ENCODE results near the gene WDR47. TPM values are rescaled to one million over a fixed set of nuclear protein-coding genes. Genes with fewer than 3 reads are reported as not detected.
"Not testable (repeated sequence)": the region's sequence is repeated elsewhere in the genome, so short reads cannot be mapped to it uniquely, and the experiment has no call there.

Gene WDR47
- total and polyA plus RNA-seq, 5 donors, result 5.2 to 19.0 (median 15.5) TPM

DNA sequence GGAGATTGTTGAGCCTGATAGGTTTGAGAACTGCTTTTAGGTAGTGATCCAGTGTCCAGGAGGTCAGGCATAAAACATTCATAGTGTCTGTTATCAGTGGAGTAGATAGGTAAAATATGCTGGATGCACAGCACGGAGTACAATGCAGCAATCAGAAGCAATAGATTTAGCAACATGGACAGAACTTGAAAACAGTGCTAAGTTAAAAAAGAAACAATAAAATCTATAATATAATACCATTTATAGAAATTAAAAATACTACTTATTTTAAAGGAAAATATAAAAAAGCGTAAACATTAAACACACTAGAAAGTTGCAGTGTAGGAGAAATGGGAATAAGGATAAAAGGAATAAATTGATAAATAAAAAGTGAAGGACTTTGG is 37.3 kb upstream of the WDR47 start:
- Histone ChIP-seq H3K27me3 (ENCODE audit: control insufficient read depth, insufficient read depth) (no peaks in the 10 kb centered on the region), H3K4me3 (ENCODE audit: low read length) (no peak overlapping the region), H3K9me3 (ENCODE audit: control insufficient read depth, low read length) (no peaks in the 10 kb centered on the region), H3K4me1 (ENCODE audit: control insufficient read depth, insufficient read depth, low read length) (no peaks in the 10 kb centered on the region), H3K27ac (ENCODE audit: low read length) (no peak overlapping the region)
- DNase-seq (no peak), ATAC-seq (no peak)
- intact Hi-C loops (cut with DNase I), result no loop called here
- 93% methylated on average over 2 of the region's 2 CpGs for WGBS

DNA sequence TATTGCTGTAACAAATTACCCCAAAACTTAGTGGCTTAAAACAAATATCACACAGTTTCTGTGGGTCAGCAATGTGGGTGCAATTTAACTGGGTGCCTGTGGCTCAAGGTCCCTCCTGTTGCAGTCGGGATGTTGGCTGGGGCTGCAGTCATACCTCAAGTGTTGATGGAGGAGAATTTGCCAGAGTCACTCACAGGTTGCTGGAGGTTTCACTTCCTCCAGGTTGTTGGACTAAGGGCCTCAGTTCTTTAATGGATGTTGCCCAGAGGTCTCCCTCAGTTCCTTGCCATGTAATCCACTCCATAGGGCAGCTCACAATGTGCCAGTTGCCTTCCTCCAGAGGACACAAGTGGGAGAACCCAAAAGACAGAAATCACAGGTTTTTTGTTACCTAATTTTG is 36.4 kb upstream of the WDR47 start:
- H3K27me3 ChIP-seq (ENCODE audit: control insufficient read depth, insufficient read depth), result no peaks in the 10 kb centered on the region
- no peak for ATAC-seq
- no peaks in the 10 kb centered on the region for H3K9me3 ChIP-seq (ENCODE audit: control insufficient read depth, low read length)
- no peak for DNase-seq
- no peaks in the 10 kb centered on the region for H3K4me1 ChIP-seq (ENCODE audit: control insufficient read depth, insufficient read depth, low read length)
- no peak overlapping the region for H3K27ac ChIP-seq (ENCODE audit: low read length)
- WGBS, result 85% methylated on average over 1 of the region's 1 CpG
- intact Hi-C loops (cut with DNase I), result no loop called here
- H3K4me3 ChIP-seq (ENCODE audit: low read length), result no peak overlapping the region

DNA sequence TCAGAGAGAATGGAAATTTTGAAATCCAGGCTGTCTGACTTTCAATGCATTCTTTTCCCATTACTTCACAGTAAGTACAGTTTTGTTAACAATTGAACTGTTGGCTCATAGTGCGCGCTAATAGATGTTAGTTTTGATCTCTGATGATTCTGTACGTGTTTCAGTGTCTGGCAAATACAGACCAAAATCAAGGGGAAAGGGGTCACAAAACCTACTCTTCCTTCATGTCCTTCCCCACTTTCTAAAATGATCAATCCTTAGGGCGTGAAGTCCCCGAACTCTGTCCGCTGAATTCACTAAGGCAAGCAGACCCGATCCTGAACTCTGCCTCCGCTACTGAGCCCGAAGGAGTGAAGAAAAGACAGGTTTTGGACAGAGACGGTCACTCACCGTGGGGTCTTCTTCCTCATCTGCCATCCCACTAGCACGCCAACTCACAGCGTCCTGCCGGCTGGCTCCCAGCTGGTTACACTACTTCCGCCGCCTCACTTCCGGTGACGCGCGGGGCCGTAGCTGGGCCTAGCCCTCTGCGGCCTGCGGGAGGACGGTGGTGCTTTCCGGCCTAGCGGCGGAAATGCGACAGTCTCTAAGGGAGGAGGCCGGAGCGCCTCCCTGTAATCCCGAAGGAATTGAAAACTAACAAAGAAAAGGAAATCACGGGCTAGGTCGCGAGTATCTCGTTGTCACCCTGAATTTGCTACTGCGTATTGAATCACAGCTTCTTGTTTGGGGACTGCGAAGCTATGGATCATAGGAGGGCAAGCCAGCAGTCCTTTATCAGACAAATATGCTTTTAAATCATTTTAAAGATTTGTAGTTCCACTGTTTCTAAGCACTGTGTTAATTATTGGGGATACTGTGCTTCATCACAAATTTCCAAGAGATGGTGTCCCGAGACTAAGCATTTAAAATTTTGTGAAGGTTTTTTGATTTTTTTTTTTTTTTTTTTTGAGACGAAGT is 33.9 kb upstream of the WDR47 start, which contains the start of gene TAF13:
Gene TAF13, minus strand, starts transcription at position 473 of the 960 bp plus-strand sequence. Its CDS starts 56 bp downstream, at position 417.
- Histone ChIP-seq H3K4me3 (ENCODE audit: low read length) (peak within 1 kb of the TSS; percentile 99), H3K27ac (ENCODE audit: low read length) (peak within 1 kb of the TSS; percentile 99), H3K4me1 (ENCODE audit: control insufficient read depth, insufficient read depth, low read length) (no peaks in the 10 kb centered on the region), H3K9me3 (ENCODE audit: control insufficient read depth, low read length) (no peaks in the 10 kb centered on the region), H3K27me3 (ENCODE audit: control insufficient read depth, insufficient read depth) (no peaks in the 10 kb centered on the region)
- DNase-seq (peak; percentile 97 to 98 (median 98)), ATAC-seq (peak; percentile 99)
- intact Hi-C loops (cut with DNase I), result no loop called here
- 4% methylated on average over 39 of the region's 39 CpGs for WGBS

DNA sequence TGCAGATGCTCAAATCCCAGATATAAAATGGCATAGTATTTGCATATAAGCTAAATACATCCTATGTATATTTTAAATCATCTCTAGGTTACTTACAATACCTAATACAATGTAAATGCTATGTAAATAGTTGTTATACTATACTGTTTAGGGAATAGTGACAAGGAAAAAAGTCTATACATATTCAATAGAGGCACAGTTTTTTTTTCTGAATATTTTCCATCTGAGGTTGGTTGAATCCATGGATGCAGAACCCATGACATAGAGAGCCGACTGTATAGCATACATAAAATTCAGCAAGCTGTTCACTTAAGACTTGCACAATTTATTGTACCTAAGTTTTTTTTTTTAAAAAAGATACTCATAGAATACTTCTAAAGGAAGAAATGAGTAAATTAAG is 27.4 kb upstream of the WDR47 start:
- no peaks in the 10 kb centered on the region for H3K4me1 ChIP-seq (ENCODE audit: control insufficient read depth, insufficient read depth, low read length)
- no peak overlapping the region for H3K27ac ChIP-seq (ENCODE audit: low read length)
- WGBS, result 77% methylated on average over 1 of the region's 1 CpG
- DNase-seq, result no peak
- H3K9me3 ChIP-seq (ENCODE audit: control insufficient read depth, low read length), result no peaks in the 10 kb centered on the region
- intact Hi-C loops (cut with DNase I), result no loop called here
- no peak overlapping the region for H3K4me3 ChIP-seq (ENCODE audit: low read length)
- no peak for ATAC-seq
- H3K27me3 ChIP-seq (ENCODE audit: control insufficient read depth, insufficient read depth), result no peaks in the 10 kb centered on the region

DNA sequence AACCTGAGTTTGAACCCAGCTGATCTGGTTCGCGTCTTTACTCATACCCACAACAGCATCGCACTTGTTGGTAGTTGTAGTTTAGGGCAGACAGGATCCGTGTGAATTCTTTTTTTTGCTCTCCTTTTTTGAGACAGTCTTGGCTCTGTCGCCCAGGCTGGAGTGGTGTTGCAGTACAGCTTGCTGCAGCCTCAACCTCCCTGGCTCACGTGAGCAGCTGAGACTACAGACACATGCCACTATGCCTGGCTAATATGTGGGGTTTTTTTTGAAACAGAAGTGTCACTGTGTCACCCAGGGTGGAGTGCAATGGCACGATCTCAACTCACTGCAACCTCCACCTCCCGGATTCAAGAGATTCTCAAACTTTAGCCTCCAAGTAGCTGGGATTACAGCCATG is 26.0 kb upstream of the WDR47 start:
- intact Hi-C loops (cut with DNase I), result no loop called here
- Histone ChIP-seq H3K27ac (ENCODE audit: low read length) (no peak overlapping the region), H3K4me3 (ENCODE audit: low read length) (no peak overlapping the region), H3K9me3 (ENCODE audit: control insufficient read depth, low read length) (no peaks in the 10 kb centered on the region), H3K4me1 (ENCODE audit: control insufficient read depth, insufficient read depth, low read length) (no peaks in the 10 kb centered on the region), H3K27me3 (ENCODE audit: control insufficient read depth, insufficient read depth) (no peaks in the 10 kb centered on the region)
- ATAC-seq, result peak in 1 of 2 donors; percentile 61
- no peak for DNase-seq
- 73% methylated on average over 8 of the region's 8 CpGs for WGBS

DNA sequence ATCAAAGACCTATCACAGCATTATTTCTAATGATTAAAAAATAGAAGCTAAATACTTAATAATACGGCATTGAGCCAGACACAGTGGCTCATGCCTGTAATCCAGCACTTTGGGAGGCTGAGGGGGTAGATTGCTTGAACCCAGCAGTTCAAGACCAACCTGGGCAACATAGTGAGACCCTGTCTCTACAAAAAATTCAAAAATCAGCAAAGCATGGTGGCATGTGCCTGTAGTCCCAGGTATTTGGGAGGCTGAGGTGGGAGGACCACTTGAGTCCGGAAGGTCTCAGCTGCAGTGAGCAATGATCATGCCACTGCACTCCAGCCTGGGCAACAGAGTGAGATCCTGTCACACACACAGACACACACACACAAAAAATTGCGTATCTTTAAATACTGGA is 23.2 kb upstream of the WDR47 start:
- intact Hi-C loops (cut with DNase I), result no loop called here
- no peaks in the 10 kb centered on the region for H3K27me3 ChIP-seq (ENCODE audit: control insufficient read depth, insufficient read depth)
- no peak overlapping the region for H3K4me3 ChIP-seq (ENCODE audit: low read length)
- WGBS, result 97% methylated on average over 3 of the region's 3 CpGs
- H3K27ac ChIP-seq (ENCODE audit: low read length), result no peak overlapping the region
- DNase-seq (no peak), ATAC-seq (no peak)
- H3K9me3 ChIP-seq (ENCODE audit: control insufficient read depth, low read length), result no peaks in the 10 kb centered on the region
- H3K4me1 ChIP-seq (ENCODE audit: control insufficient read depth, insufficient read depth, low read length), result no peaks in the 10 kb centered on the region

DNA sequence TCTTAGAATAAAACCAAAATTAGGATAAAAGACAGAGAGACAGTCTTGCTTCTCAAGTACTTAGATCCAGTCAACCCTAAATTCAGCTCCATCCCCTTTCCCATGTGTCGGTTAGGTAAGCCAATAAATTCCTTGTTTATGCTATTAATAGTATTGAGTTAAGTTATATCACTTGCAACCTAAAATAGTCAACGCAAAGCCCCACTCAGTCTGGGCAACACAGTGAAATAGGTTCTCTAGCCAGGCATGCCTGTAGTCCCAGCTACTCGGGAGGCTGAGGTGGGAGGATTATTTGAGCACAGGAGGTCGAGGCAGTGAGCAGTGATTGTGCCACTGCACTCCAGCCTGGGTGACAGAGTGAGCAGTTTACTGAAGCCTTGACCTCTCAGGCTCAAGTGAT is 19.3 kb upstream of the WDR47 start:
- no peaks in the 10 kb centered on the region for H3K9me3 ChIP-seq (ENCODE audit: control insufficient read depth, low read length)
- peak in 1 of 2 donors; percentile 14 for ATAC-seq
- intact Hi-C loops (cut with DNase I), result no loop called here
- 67% methylated on average over 4 of the region's 4 CpGs for WGBS
- no peaks in the 10 kb centered on the region for H3K4me1 ChIP-seq (ENCODE audit: control insufficient read depth, insufficient read depth, low read length)
- H3K27me3 ChIP-seq (ENCODE audit: control insufficient read depth, insufficient read depth), result no peaks in the 10 kb centered on the region
- DNase-seq, result no peak
- H3K4me3 ChIP-seq (ENCODE audit: low read length), result no peak overlapping the region
- H3K27ac ChIP-seq (ENCODE audit: low read length), result no peak overlapping the region

DNA sequence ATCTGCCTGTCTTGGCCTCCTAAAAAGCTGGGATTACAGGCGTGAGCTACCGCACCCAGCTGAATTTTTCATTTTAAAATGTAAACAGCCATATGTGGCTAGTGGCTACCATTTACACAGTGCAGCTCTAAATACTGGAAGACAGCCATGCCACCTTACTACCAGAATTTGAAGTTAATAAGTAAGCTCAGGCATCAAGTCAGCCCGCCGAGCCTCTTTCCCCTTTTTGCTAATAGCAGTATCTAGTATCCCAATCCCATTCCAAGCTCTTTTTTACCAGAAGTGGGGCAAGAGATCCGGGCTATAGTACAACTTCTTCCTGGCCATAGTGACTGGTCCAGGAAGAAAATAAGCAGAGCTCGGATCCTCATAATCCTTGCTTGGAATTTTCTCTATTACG is 18.8 kb upstream of the WDR47 start:
- Histone ChIP-seq H3K27me3 (ENCODE audit: control insufficient read depth, insufficient read depth) (no peaks in the 10 kb centered on the region), H3K4me1 (ENCODE audit: control insufficient read depth, insufficient read depth, low read length) (no peaks in the 10 kb centered on the region), H3K9me3 (ENCODE audit: control insufficient read depth, low read length) (no peaks in the 10 kb centered on the region), H3K27ac (ENCODE audit: low read length) (no peak overlapping the region), H3K4me3 (ENCODE audit: low read length) (no peak overlapping the region)
- no peak for DNase-seq
- intact Hi-C loops (cut with DNase I), result no loop called here
- ATAC-seq, result no peak
- WGBS, result 89% methylated on average over 7 of the region's 7 CpGs

DNA sequence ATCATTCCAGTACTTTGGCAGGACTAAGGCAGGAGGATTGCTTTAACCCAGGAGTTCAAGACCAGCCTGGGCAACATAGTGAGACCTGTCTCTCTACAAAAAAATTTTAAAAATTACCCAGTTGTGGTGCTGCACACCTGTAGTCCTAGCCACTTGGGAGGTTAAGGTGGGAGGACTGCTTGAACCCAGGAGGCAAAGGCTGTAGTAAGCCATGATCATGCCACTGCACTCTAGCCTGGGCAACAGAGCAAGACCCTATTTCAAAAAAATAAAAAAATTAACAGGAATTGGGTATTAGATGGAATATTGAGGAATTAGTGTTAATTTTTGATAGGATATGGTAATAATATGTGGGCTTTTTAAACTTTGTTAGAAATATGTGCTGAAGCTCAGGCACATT is 17.1 kb upstream of the WDR47 start:
- Histone ChIP-seq H3K4me3 (ENCODE audit: low read length) (no peak overlapping the region), H3K27ac (ENCODE audit: low read length) (no peak overlapping the region), H3K4me1 (ENCODE audit: control insufficient read depth, insufficient read depth, low read length) (no peaks in the 10 kb centered on the region), H3K9me3 (ENCODE audit: control insufficient read depth, low read length) (no peaks in the 10 kb centered on the region), H3K27me3 (ENCODE audit: control insufficient read depth, insufficient read depth) (no peaks in the 10 kb centered on the region)
- ATAC-seq, result no peak
- intact Hi-C loops (cut with DNase I), result no loop called here
- no peak for DNase-seq

DNA sequence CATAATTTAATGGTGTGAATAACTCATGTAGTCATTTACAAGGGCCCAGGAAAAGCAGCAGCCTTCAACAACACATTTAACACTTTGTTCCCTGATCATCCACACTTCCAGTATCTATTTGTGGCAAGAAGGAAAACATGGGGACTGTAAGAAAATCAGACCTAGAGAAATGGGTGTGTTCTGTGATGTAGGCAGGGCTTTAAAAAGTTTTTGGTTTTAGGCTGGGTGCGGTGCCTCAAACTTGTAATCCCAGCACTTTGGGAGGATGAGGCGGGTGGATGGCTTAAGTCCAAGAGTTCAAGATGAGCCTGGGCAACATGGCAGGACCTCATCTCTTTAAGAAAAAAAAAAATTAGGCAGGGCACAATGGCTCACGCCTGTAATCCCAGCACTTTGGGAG is 14.2 kb upstream of the WDR47 start:
- H3K9me3 ChIP-seq (ENCODE audit: control insufficient read depth, low read length), result no peaks in the 10 kb centered on the region
- intact Hi-C loops (cut with DNase I), result no loop called here
- no peak for DNase-seq
- H3K27me3 ChIP-seq (ENCODE audit: control insufficient read depth, insufficient read depth), result no peaks in the 10 kb centered on the region
- no peak overlapping the region for H3K4me3 ChIP-seq (ENCODE audit: low read length)
- H3K27ac ChIP-seq (ENCODE audit: low read length), result no peak overlapping the region
- ATAC-seq, result no peak
- WGBS, result 83% methylated on average over 3 of the region's 3 CpGs
- no peaks in the 10 kb centered on the region for H3K4me1 ChIP-seq (ENCODE audit: control insufficient read depth, insufficient read depth, low read length)

DNA sequence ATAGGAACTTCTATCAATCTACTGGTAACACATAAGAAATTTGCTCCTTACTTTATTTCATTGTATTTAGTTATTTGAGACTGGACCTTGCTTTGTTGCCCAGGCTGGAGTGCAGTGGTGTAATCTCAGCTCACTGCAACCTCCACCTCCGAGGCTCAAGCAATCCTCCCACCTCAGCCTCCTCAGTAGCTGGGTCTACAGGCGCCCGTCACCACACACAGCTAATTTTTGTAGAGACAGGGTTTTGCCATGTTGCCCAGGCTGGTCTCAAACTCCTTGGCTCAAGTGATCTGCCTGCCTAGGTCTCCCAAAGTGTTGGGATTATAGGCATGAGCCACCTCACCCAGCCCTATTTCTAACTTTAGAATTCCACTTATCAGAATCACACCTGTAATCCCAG is 10.2 kb upstream of the WDR47 start:
- H3K4me3 ChIP-seq (ENCODE audit: low read length); ATAC-seq; H3K27me3 ChIP-seq (ENCODE audit: control insufficient read depth, insufficient read depth); H3K27ac ChIP-seq (ENCODE audit: low read length); H3K4me1 ChIP-seq (ENCODE audit: control insufficient read depth, insufficient read depth, low read length); intact Hi-C loops (cut with DNase I); DNase-seq; H3K9me3 ChIP-seq (ENCODE audit: control insufficient read depth, low read length): not testable (repeated sequence)
- WGBS, result 93% methylated on average over 3 of the region's 3 CpGs
